ENCODE results near the gene MROH7. TPM values are rescaled to one million over a fixed set of nuclear protein-coding genes. Genes with fewer than 3 reads are reported as not detected.

MROH7 gene
- total RNA-seq, 2 experiments from 2014 or later: 0.14 to 0.19 TPM

- Histone ChIP-seq H3K9me3 (ENCODE audit: control insufficient read depth in 1 of 2, insufficient read depth in 1 of 2, low read length in 2 of 2) (no peaks in the 10 kb centered on the region), H3K36me3 (ENCODE audit: insufficient read depth, low read length) (no peaks in the 10 kb centered on the region), H3K27me3 (ENCODE audit: control insufficient read depth in 1 of 2, insufficient read depth in 2 of 2, low read length in 2 of 2) (no peaks in the 10 kb centered on the region), H3K4me3 (ENCODE audit: low read length) (no peak overlapping the region), H3K4me1 (ENCODE audit: insufficient read depth, low read length) (peaks cover 12% of the 10 kb centered on the region), H3K27ac (ENCODE audit: low read depth in 1 of 2, low read length in 2 of 2) (no peak overlapping the region)
- POLR2A ChIA-PET: no interaction called here
- Mint-ChIP-seq H3K4me3 (no peak overlapping the region), H3K4me1 (ENCODE audit: low read depth) (peaks cover 12% of the 10 kb centered on the region), H3K36me3 (ENCODE audit: low read depth) (no peaks in the 10 kb centered on the region), H3K27ac (no peak overlapping the region), H3K27me3 (no peaks in the 10 kb centered on the region), H3K9me3 (no peaks in the 10 kb centered on the region)
- CTCF ChIA-PET: no interaction called here
- DNase-seq (no peak), ATAC-seq (ENCODE audit: poor library complexity) (no peak)
- no peak for TF ChIP-seq CTCF (IDR thresholded peaks at IDR 0.05)
- intact Hi-C loops (cut with DNase I, micrococcal nuclease): no loop called here
Observed at GRCh38 chr1:54602554-54602953, 39.0 kb upstream of the MROH7 start.

- Mint-ChIP-seq H3K4me3 (no peak overlapping the region), H3K27me3 (no peaks in the 10 kb centered on the region), H3K4me1 (ENCODE audit: low read depth) (peaks cover 12% of the 10 kb centered on the region), H3K27ac (no peak overlapping the region), H3K9me3 (no peaks in the 10 kb centered on the region), H3K36me3 (ENCODE audit: low read depth) (no peaks in the 10 kb centered on the region)
- intact Hi-C loops (cut with DNase I, micrococcal nuclease): no loop called here
- peaks cover 12% of the 10 kb centered on the region for H3K4me1 ChIP-seq (ENCODE audit: insufficient read depth, low read length)
- ChIA-PET CTCF (no interaction called here), POLR2A (no interaction called here)
- no peak for DNase-seq
- no peak overlapping the region for H3K27ac ChIP-seq (ENCODE audit: low read depth in 1 of 2, low read length in 2 of 2)
- H3K27me3 ChIP-seq (ENCODE audit: control insufficient read depth in 1 of 2, insufficient read depth in 2 of 2, low read length in 2 of 2): no peaks in the 10 kb centered on the region
- H3K9me3 ChIP-seq (ENCODE audit: control insufficient read depth in 1 of 2, insufficient read depth in 1 of 2, low read length in 2 of 2): no peaks in the 10 kb centered on the region
- no peak for ATAC-seq (ENCODE audit: poor library complexity)
- no peaks in the 10 kb centered on the region for H3K36me3 ChIP-seq (ENCODE audit: insufficient read depth, low read length)
- H3K4me3 ChIP-seq (ENCODE audit: low read length): no peak overlapping the region
- no peak for TF ChIP-seq CTCF (IDR thresholded peaks at IDR 0.05)
Observed at GRCh38 chr1:54603241-54603640, 38.3 kb upstream of the MROH7 start.

GRCh38 chr1:54604051-54604450, 37.5 kb upstream of the MROH7 start:
- DNase-seq: no peak
- intact Hi-C loops (cut with DNase I, micrococcal nuclease): no loop called here
- Mint-ChIP-seq H3K36me3 (ENCODE audit: low read depth) (no peaks in the 10 kb centered on the region), H3K27ac (peak overlapping the region; percentile 18), H3K9me3 (no peaks in the 10 kb centered on the region), H3K4me3 (no peak overlapping the region), H3K4me1 (ENCODE audit: low read depth) (peaks cover 12% of the 10 kb centered on the region), H3K27me3 (no peaks in the 10 kb centered on the region)
- Histone ChIP-seq H3K4me3 (ENCODE audit: low read length) (no peak overlapping the region), H3K36me3 (ENCODE audit: insufficient read depth, low read length) (no peaks in the 10 kb centered on the region), H3K27me3 (ENCODE audit: control insufficient read depth in 1 of 2, insufficient read depth in 2 of 2, low read length in 2 of 2) (no peaks in the 10 kb centered on the region), H3K27ac (ENCODE audit: low read depth in 1 of 2, low read length in 2 of 2) (no peak overlapping the region), H3K4me1 (ENCODE audit: insufficient read depth, low read length) (peaks cover 12% of the 10 kb centered on the region), H3K9me3 (ENCODE audit: control insufficient read depth in 1 of 2, insufficient read depth in 1 of 2, low read length in 2 of 2) (no peaks in the 10 kb centered on the region)
- no peak for TF ChIP-seq CTCF (IDR thresholded peaks at IDR 0.05)
- CTCF ChIA-PET: no interaction called here
- POLR2A ChIA-PET: no interaction called here
- ATAC-seq (ENCODE audit: poor library complexity): no peak
